Measurements from ENCODE around the gene GPR151.

Gene GPR151

DNA sequence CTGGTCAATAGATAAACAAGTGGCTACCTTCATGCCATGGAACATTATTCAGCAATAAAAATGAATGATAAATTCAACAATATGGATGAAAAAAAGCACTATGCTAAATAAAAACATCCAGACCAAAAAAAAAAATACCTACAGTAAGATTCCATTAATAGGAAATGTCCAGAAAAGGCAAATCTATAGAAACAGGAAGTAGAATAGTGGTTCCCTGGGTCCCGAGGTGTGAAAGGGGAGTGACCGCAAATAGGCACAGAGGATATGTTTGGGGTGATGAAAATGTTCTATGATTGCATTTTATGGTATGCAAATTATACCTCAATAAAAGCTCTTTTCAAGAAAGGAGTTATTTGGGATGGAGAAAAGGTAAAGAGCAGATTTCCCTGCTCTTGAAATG lies 3.6 kb upstream of the GPR151 start:
- no peak for DNase-seq

DNA sequence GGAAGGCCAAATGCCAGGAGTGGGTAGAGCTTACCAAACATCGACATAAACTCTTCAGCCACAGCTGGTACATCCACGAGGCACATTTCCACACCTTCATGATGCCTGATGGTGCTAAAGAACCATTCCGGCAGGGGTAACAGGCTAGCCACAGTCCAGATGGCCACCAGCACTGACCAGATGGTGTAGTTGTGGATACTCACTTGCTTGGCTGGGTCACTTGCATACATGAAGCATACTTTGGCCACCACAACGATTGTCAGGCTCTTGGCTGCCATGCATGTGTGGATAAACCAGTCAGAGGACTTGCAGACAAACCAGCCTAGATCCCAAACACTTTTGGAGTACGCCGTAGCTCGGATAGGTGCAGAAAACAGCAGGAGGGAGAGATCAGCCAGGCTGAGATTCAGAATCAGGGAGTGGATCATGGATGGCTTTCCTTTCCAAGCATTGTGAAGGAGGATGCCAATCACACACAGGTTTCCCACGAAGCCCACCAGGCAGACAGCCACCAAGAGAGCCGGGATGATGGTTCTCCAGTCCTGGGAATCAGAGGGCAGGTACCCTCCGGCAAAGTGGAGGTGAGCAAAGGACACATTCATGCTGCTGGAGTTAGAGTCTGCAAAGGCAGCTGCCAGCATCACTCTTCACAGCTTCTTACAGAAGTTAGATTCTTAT lies 378 bp downstream of the GPR151 start:
- no peak for DNase-seq

DNA sequence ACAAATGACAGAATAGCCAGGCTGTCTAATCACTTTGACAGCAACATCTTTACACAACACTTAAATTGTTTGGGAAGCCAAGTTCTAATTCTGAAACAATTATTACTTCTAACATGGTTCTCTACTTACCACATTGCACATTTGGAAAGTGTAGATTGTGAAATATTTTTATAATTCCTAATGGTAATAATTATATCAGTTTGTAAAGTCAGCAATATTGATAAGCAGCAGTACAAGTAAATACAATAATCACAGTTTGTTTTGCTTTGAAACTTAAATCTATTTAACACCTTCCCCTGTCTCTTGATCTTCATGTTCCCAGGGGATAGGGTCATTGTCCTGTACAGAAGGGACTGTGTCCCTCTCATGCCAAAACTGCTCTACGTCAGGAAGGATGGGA lies 1.4 kb downstream of the GPR151 start:
- DNase-seq: no peak

DNA sequence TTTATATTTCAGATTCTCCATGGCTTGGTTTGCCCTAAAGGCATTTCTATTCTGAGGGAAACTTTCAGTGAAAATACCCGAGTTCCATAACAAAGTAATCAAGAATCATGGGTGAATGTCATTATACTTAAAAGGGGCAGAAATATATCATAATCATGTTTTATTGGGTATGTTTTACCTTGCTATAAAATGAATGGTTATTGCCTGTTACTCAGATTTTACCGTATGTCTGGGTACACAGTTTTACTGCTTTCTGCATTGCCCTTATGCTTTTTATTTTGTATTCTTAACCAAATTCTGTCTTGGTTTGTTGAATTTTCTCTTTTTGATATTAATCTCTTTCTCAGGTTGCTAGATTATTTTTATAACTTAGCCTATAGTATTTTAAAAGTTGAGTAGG lies 2.5 kb downstream of the GPR151 start:
- no peak for DNase-seq

DNA sequence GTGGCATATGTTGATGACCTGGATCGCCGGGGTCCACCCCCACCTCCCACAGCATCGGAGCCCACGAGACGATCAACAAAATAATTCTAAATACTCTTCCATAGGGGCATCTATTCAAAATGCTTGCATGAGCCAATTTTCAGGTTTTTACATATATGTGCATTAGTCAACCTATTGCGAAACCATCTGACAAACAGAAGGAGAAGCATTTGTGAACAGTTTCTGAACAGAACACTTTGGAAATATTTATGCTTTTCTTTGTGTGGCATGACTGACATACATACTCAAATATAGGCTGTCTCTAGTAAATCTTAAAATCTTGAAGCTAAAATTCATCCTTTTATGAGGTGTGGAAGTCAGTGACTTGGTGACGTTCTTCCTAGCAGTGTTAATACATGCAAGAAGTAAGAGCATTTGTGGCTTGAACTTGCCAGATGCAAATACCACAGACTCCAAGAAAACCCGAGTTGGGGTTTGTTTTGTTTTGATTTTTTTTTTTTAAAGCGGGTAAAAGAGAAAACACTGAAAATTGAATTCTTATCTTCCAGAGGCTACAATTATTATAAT lies 5.3 kb downstream of the GPR151 start:
- no peak for DNase-seq

DNA sequence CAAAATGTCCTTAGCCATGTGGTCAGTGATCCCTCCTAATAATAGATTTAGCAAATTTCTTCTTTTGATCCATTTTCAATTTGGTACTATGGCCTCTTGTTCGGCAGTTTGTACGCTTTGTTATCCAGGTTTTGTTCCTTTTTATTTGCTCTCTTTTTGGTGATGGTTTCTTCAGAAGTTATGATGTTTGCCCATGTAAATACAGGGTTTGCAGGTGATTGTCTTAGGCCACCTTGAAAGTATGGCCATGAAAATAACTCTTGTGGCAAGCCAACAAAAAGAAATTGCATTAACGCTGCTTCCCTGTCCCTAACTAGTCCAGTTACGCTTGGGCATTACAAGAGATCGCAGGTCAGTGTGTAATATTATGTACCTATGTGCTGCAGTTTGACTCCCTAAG lies 8.6 kb downstream of the GPR151 start:
- no peak for DNase-seq

DNA sequence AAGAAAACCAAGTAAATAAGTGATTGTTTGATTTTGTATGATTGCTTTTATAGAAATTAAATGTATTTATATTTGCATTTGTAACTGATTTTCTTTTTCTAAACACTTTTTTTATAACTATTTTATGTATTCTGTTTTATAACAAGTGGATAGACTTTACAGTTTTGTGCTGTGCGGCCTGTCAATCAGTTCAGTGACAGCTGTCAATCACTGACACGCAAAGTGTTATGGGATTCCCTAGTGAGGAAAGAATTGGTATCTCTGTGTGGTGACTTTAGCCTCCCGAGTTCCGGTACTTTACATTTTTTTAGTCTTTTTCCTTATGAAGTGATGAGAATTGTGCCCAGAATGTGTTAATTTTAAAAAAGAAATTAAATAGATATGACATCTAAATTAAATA lies 16.3 kb downstream of the GPR151 start:
- no peak for DNase-seq

DNA sequence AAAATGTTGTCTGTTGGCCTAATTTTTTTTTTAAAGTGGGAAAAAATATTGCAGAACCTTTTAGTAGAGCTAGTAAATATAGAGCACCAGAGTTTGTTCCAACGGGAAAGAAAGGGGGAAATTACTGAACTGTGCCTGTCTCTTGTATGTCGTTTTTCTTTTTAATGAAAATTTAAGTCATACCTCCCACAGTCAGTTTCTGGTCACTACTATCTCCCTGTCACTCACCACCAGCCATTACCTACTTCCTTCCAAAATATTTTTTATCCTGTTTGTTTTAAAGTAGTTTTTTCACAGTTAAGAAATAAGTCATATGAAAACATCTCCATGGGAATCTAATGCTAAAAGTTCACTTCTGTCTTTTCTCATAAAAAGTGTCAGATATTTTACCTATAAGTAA lies 21.3 kb downstream of the GPR151 start:
- DNase-seq: no peak

DNA sequence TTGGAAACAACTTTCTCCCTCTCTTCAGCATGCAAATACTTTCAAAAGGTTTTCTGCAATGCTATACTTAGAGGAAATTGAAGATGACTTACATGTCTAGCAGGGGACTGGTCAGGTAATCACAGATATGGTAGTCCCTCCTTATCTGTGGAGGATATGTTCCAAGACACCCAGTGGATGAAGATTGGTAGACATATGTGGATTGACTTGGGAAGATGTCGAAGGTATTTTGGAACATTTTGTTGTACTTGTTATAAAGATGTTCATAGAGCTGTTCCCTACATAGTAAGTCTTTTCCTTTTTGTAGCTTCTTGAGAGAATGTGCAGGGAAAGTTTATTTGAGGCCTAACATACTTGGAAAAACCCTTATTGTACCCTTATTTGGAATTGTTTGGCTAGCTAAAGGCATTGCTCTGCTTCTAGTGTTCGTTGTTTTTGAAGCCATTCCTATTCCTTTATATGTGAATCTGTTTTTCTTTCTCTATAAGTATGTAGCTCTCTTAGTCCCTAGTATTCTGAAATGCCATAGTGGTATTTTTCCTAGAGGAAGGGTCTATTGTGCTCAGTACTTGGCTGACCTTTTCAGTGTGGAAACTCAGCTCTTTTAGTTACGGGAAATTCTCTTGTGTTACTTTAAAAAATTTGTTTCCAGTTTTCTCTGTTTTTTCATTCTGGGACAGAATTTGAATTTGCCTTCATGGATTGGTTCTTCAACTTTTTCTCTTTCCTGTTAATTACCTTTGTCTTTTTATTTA lies 25.7 kb downstream of the GPR151 start:
- no peak for DNase-seq

DNA sequence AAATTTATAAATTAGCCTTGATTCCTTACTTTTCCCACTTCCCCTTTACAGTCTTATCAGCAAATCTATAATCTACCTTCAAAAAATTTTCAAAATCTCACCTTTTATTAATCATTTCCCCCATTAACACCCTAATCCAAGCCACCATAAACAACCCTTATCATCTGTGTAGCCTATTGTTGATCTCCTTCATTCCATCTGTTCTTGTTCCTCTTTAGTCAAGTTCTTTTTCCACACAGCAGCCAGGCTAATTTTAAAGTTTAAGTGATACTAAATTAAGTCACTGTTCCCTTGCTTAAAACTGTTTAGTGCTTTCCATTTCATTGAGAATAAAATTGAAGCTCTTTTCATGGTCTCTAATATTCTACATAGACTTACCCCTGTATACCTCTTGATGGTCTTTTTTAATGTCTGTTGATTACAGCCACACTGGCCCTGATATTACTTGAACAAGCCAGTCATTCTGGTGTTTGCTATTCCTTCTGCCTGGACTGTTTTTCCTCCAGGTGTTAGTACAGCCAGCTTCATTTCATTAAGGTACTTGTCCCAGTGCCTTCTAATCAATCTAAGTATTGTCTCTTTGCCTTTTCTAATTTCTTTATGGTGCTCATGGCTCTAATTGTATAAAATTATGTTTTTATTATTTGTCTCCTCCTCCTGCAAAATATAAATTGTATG lies 31.1 kb downstream of the GPR151 start:
- no peak for DNase-seq

DNA sequence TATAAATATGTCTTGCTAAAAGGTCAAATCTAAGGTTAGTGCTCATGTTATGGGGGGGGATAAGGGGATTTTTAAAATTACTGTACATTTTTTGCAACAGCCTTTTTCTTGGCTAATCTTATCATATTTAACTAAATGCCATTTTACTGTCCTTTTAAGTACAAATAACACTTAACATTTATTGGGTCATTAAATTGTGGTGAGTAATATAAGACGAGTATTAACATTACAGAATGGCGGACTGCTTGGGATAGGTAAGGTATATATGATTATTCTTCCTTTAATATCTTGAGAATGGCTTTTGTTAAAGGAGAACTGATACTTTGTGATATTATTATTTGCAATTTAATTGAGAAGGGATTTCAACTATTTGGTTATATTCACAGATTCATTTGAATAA lies 33.2 kb downstream of the GPR151 start:
- DNase-seq: no peak

DNA sequence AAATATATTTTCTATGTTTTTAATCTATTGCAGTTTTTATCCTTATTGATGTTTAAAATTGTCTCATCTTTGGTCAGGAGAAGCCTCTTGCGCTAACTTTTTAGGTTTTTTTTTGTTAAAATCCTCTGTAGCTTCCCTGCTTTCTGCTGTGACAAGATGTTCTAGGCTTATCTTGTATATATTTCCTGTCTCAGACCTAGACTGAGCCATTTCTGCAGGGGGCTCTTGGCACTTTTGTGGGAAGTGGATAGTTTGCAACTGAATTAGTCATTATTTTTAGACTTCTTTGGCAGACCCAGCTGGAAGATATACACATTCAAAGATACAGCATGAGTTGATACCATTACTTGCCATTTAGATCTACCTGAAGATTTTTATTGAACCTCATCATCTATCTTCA lies 40.1 kb downstream of the GPR151 start:
- no peak for DNase-seq

DNA sequence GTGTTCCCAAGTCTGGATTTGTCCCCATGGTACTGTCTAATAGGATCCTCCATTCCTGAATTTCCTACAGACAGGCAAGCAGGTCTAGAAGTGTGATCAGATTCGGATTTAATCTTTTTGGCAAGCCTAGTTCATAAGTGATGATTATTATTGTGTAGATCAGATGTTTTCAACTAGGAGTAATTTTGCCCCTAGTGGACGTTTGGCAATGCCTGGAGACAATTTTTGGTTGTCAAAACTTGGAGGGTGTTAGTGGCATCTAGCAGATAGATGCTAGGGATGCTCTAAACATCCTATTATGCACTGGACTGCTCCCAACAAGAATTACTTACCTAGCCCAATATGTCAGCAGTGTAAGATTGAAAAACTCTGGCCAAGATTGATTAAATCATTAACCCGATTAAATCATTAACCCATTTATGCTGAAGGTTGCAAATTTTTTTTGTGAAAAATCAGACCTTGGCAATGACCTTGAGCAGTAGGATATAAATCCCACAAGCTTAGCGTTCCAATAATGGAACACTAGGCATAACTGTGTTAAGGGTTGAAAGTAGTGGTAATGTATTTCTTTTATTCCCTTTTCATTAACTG lies 40.7 kb downstream of the GPR151 start:
- no peak for DNase-seq

DNA sequence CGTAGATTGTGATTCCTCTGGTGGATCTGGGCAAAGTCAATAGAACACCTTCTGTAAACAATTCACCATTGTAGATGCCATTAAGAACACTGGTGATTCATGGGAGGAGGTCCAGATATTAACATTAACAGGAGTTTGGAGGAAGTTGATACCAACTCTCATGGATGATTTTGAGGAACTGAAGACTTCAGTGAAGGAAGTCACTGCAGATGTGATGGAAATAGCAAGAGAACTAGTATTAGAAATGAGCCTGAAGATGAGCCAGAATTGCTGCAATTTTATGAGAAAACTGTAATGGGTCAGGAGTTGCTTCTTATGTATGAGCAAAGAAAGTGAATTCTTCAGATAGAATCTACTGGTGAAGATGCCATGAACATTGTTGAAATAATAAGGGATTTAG lies 41.9 kb downstream of the GPR151 start:
- DNase-seq: no peak

DNA sequence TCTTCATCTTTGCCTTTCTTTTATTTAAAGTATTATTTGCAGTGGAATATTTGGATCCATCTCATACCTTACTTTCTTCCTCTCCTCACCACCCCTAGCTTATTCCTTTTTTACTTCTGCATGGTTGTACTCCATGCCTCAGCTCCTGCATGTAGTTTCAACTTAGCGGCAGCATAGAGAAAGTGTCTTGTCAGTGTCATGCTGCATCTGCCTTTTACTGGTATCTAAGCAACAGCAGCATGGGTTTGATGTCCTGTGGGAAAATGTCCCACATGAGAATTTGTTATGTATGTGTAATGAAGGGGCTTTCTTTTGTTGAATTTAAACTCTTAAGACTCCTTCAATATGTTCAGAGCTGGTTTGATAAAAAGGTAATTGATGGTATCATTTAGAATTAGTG lies 48.2 kb downstream of the GPR151 start:
- no peak for DNase-seq

DNA sequence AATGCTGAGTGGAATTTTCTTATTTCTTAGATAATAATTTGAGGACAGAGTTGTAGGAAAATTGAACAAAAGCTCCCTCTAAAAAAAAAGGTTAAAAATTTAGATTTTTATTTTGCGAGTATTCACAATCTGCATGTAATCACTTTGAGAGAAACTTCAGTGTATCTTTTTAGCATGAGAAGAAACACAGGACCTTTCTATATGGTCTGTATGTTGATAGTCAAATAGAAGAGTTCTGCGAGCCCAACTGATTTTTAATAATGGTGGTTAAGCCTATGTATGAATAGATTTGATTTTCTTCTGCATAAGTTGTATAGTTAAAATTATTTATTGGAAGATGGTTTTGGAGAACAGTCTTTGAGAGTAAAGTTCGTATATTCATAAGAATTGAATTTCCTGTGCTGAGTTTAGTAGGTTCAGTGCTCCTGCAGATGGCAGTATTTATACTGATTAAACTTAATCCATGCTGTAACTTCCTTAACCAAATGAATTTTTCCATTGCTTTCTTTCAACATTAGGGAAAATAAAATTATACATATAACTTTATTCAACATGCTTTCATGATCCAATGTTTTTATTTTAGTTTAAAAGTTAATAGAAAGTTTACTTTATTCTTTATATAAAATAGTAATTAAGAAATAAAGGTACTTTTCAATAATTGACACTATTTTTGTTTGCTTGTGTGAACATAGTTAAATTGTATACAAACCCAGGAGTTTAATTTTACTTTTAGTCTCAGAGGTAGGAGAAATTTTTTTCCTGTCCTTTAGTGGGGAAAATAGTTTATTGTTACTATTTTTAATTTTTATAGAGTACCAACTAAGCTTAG lies 49.3 kb downstream of the GPR151 start:
- no peak for DNase-seq

DNA sequence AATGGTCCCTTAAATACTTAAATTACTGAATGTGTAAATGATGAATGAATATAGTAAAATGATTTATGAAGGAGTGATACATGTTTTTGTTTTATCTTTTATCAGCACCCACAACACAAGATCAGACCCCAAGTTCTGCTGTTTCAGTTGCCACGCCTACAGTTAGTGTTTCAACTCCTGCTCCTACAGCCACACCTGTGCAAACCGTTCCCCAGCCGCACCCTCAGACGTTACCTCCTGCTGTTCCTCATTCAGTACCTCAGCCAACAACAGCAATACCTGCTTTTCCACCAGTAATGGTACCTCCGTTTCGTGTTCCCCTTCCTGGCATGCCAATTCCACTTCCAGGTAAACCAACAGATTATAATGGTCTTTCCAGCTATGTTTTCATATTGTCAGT lies 52.5 kb downstream of the GPR151 start:
- DNase-seq: no peak
